WERI-Rb-1 (cell line): Measurements from ENCODE around the gene BLOC1S2.
"Not testable (repeated sequence)": the region's sequence is repeated elsewhere in the genome, so short reads cannot be mapped to it uniquely, and the experiment has no call there.

ENCODE experiments used
- DNase-seq: peaks from one replicate; pipeline ENCODE4 v3.0.0-alpha.2; 2020
- H3K27ac ChIP-seq: fragments of 250-450 bp; sonication (Bioruptor Pico); 2 replicates; pipeline ENCODE4 v1.5.1; 2020; ENCODE audit warnings: mild to moderate bottlenecking, moderate library complexity
- H3K27me3 ChIP-seq: fragments of 250-450 bp; sonication (Bioruptor Pico); 2 replicates; pipeline ENCODE4 v1.5.1; 2021; ENCODE audit warnings: mild to moderate bottlenecking, low read depth, moderate library complexity; ENCODE audit not compliant: insufficient read depth, severe bottlenecking
- H3K36me3 ChIP-seq: fragments of 250-450 bp; sonication (Bioruptor Pico); 2 replicates; pipeline ENCODE4 v1.5.1; 2020; ENCODE audit warnings: mild to moderate bottlenecking, moderate library complexity
- H3K4me3 ChIP-seq: 2 replicates; pipeline ENCODE4 v1.5.1; 2011; ENCODE audit warnings: low read depth, mild to moderate bottlenecking, control low read depth, low read length
- H3K9me3 ChIP-seq: fragments of 250-450 bp; sonication (Bioruptor Pico); 2 replicates; pipeline ENCODE4 v1.5.1; 2021; ENCODE audit warnings: mild to moderate bottlenecking, moderate library complexity; ENCODE audit not compliant: severe bottlenecking
- CTCF ChIP-seq: IDR thresholded peaks from 2 replicates; pipeline ENCODE4 v1.5.1; 2011; ENCODE audit warnings: low read depth, mild to moderate bottlenecking, control low read depth, inconsistent platforms, low read length

The BLOC1S2 gene

GRCh38 chr10:100315615-100316014 is 29.1 kb upstream of the BLOC1S2 start:
- no peaks in the 10 kb centered on the region for H3K9me3 ChIP-seq
- H3K4me3 ChIP-seq, result no peak overlapping the region
- H3K27ac ChIP-seq, result no peak overlapping the region
- no peaks in the 10 kb centered on the region for H3K27me3 ChIP-seq
- DNase-seq, result no peak
- no peaks in the 10 kb centered on the region for H3K36me3 ChIP-seq
- no peak for TF ChIP-seq CTCF

DNA sequence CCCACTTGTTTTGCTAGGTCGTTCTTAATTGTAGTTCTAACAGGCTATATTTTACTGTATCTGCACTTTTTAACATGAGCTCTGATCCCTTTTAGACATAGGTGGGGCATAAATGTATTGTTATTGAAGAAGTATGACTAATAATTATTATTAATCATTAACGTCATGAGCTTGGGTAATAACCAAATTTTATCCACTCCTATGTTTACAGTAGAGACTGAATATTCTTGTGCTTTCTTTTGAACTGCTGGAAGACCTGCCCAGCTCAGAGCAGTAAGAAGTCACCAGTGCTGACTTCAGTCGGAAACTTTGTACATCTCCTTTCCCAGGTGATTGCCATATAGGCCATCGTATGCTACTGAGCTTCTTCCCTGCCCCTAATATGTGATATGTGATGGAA is 24.8 kb upstream of the BLOC1S2 start:
- no peak overlapping the region for H3K4me3 ChIP-seq
- no peak for TF ChIP-seq CTCF
- H3K27me3 ChIP-seq, result no peaks in the 10 kb centered on the region
- no peak for DNase-seq
- H3K27ac ChIP-seq, result no peak overlapping the region
- H3K36me3 ChIP-seq, result no peaks in the 10 kb centered on the region
- H3K9me3 ChIP-seq, result no peaks in the 10 kb centered on the region

DNA sequence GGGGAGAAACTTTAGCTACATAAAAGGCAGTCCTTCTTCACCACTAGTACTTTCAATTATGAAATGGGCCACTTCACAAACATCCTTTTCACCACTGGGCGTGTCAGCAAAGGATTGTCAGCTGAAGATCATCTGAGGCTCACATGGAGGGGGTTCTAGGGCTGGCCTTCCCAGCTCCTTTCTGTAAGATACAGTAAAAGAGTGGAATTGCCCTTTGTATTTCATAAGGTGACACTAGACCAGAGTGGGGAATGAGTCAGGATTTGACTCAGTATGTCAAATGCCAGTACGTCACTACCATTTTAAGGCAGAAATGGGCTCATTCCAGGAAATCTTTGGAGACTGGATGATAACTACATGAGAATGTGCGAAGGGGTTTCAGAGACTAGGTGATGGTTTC is 21.2 kb upstream of the BLOC1S2 start:
- no peak for DNase-seq
- TF ChIP-seq CTCF, result no peak
- H3K36me3 ChIP-seq, result no peaks in the 10 kb centered on the region
- no peaks in the 10 kb centered on the region for H3K27me3 ChIP-seq
- no peak overlapping the region for H3K27ac ChIP-seq
- H3K4me3 ChIP-seq, result no peak overlapping the region
- H3K9me3 ChIP-seq, result no peaks in the 10 kb centered on the region

DNA sequence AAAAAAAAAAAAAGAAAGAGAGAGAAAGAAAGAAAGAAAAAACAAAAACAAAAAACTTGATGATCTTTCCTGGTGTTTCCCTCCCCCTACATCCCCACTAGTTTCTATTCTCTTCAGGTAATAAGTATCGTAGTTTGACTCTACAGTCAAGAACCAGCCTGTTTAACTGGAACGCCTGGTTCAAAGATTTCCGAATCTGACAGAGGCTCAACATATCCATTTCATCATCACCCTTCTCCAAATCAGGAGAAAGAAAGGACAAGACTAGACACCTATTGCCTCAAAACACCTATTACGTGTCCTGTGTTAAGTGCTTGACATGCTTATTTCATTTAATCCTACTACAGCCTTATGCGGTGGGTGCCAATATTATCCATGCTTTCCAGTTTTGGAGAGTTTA is 20.4 kb upstream of the BLOC1S2 start:
- Histone ChIP-seq H3K4me3 (no peak overlapping the region), H3K27ac (no peak overlapping the region), H3K36me3 (no peaks in the 10 kb centered on the region), H3K9me3 (no peaks in the 10 kb centered on the region), H3K27me3 (no peaks in the 10 kb centered on the region)
- TF ChIP-seq CTCF, result no peak
- no peak for DNase-seq

GRCh38 chr10:100304414-100304813 is 17.9 kb upstream of the BLOC1S2 start:
- DNase-seq, result no peak
- Histone ChIP-seq H3K36me3 (no peaks in the 10 kb centered on the region), H3K27ac (no peak overlapping the region), H3K4me3 (no peak overlapping the region), H3K27me3 (no peaks in the 10 kb centered on the region), H3K9me3 (no peaks in the 10 kb centered on the region)
- TF ChIP-seq CTCF, result no peak

- no peaks in the 10 kb centered on the region for H3K27me3 ChIP-seq
- H3K27ac ChIP-seq, result no peak overlapping the region
- H3K36me3 ChIP-seq, result no peaks in the 10 kb centered on the region
- no peak for DNase-seq
- TF ChIP-seq CTCF, result peak; percentile 72
- H3K9me3 ChIP-seq, result no peaks in the 10 kb centered on the region
- no peak overlapping the region for H3K4me3 ChIP-seq
Observed at GRCh38 chr10:100303724-100304319, 17.3 kb upstream of the BLOC1S2 start.

DNA sequence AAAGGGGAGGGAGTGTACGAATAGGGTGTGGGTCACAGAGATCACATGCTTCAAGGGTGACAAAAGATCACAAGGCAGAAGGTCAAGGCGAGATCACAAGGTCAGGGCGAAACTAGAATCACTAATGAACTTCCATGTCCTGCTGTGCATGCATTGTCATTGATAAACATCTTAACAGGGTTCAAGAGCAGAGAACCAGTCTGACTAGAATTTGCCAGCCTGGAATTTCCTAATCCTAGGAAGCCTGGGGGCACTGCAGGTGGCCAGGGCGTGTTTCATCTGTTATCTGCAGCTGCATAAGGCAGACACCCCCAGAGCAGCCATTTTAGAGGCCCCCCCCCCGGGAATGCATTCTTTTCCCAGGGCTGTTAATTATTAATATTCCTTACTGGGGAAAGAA is 14.6 kb upstream of the BLOC1S2 start:
- H3K27me3 ChIP-seq, DNase-seq, H3K27ac ChIP-seq, H3K36me3 ChIP-seq, H3K9me3 ChIP-seq, H3K4me3 ChIP-seq: not testable (repeated sequence)
